Mesenchymal stem cell (in vitro differentiated cells and primary cell): ENCODE results near the gene LUM.

Source experiments
- DNase-seq: peaks from one replicate; pipeline ENCODE4 v3.0.0-alpha.2; 2013
- H2AFZ ChIP-seq: one replicate; pipeline ENCODE4 v1.6.1; 2013; ENCODE audit warnings: low read depth, mild to moderate bottlenecking, control low read depth, inconsistent platforms, low read length, moderate library complexity
- H2AK5ac ChIP-seq: 2 replicates; pipeline ENCODE4 v1.6.1; 2013; ENCODE audit warnings: low read length, moderate library complexity, mild to moderate bottlenecking, inconsistent platforms; ENCODE audit not compliant: severe bottlenecking
- H2BK120ac ChIP-seq: one replicate; pipeline ENCODE4 v1.6.1; 2013; ENCODE audit warnings: low read depth, mild to moderate bottlenecking, inconsistent platforms, low read length, moderate library complexity
- H2BK12ac ChIP-seq, 2 experiments: one replicate each; pipeline ENCODE4 v1.6.1; 2013; ENCODE audit warnings: inconsistent platforms in 2 of 2, low read length in 2 of 2, mild to moderate bottlenecking in 2 of 2, moderate library complexity in 2 of 2, control low read depth in 1 of 2
- H2BK15ac ChIP-seq: one replicate; pipeline ENCODE4 v1.6.1; 2013; ENCODE audit warnings: mild to moderate bottlenecking, low read depth, inconsistent platforms; ENCODE audit not compliant: poor library complexity, severe bottlenecking
- H2BK5ac ChIP-seq: 2 replicates; pipeline ENCODE4 v1.6.1; 2013; ENCODE audit warnings: low read depth, mild to moderate bottlenecking, low read length, control low read depth, inconsistent platforms; ENCODE audit not compliant: poor library complexity, severe bottlenecking
- H3K14ac ChIP-seq, 2 experiments: one replicate each; pipeline ENCODE4 v1.6.1; 2013; ENCODE audit warnings: inconsistent platforms in 2 of 2, low read length in 2 of 2, control low read depth in 1 of 2, mild to moderate bottlenecking in 1 of 2, moderate library complexity in 1 of 2
- H3K18ac ChIP-seq, 2 experiments: one replicate each; pipeline ENCODE4 v1.6.1; 2013; ENCODE audit warnings: inconsistent platforms in 2 of 2, low read length in 2 of 2, control low read depth in 1 of 2, low read depth in 1 of 2, mild to moderate bottlenecking in 1 of 2
- H3K23ac ChIP-seq, 2 experiments: one replicate each; pipeline ENCODE4 v1.6.1; 2013; ENCODE audit warnings: inconsistent platforms in 2 of 2, low read length in 2 of 2, mild to moderate bottlenecking in 2 of 2, moderate library complexity in 2 of 2, control low read depth in 1 of 2
- H3K27ac ChIP-seq: 2 replicates; pipeline ENCODE4 v1.5.1; 2013; ENCODE audit warnings: mild to moderate bottlenecking, moderate library complexity, low read length, control low read depth, inconsistent platforms; ENCODE audit not compliant: poor library complexity, severe bottlenecking
- H3K27me3 ChIP-seq, 2 experiments: 2 replicates each; pipeline versions ENCODE4 v1.6.1 to v1.7.0; 2013; ENCODE audit warnings: low read length in 2 of 2, mild to moderate bottlenecking in 2 of 2, moderate library complexity in 2 of 2, control low read depth in 1 of 2, inconsistent platforms in 1 of 2; ENCODE audit not compliant: control insufficient read depth in 1 of 2, insufficient read depth in 1 of 2
- H3K36me3 ChIP-seq, 2 experiments: 2 replicates each; pipeline versions ENCODE4 v1.6.1 to v1.7.0; 2013; ENCODE audit warnings: low read length in 2 of 2, control low read depth in 1 of 2, inconsistent platforms in 1 of 2, low read depth in 1 of 2, mild to moderate bottlenecking in 1 of 2; ENCODE audit not compliant: insufficient read depth in 2 of 2, control insufficient read depth in 1 of 2
- H3K4ac ChIP-seq, 2 experiments: one replicate each; pipeline ENCODE4 v1.6.1; 2013; ENCODE audit warnings: inconsistent platforms in 2 of 2, low read length in 2 of 2, mild to moderate bottlenecking in 2 of 2, moderate library complexity in 2 of 2, control low read depth in 1 of 2, low read depth in 1 of 2
- H3K4me1 ChIP-seq: 2 replicates; pipeline ENCODE4 v1.6.1; 2013; ENCODE audit warnings: low read depth, low read length, control low read depth; ENCODE audit not compliant: control insufficient read depth, insufficient read depth
- H3K4me2 ChIP-seq: 2 replicates; pipeline ENCODE4 v1.6.1; 2013; ENCODE audit warnings: low read length, mild to moderate bottlenecking, inconsistent platforms; ENCODE audit not compliant: poor library complexity, severe bottlenecking
- H3K4me3 ChIP-seq, 2 experiments: 2 replicates each; pipeline versions ENCODE4 v1.5.1 to v1.7.0; 2013; ENCODE audit warnings: low read length in 2 of 2, mild to moderate bottlenecking in 2 of 2, control low read depth in 1 of 2, low read depth in 1 of 2; ENCODE audit not compliant: insufficient read depth in 1 of 2
- H3K79me1 ChIP-seq: replicated peaks from 2 replicates; pipeline ENCODE4 v1.6.1; 2013; ENCODE audit warnings: mild to moderate bottlenecking, control low read depth, low read length, inconsistent platforms; ENCODE audit not compliant: poor library complexity, severe bottlenecking
- H3K9ac ChIP-seq: 2 replicates; pipeline ENCODE4 v1.7.0; 2013; ENCODE audit warnings: mild to moderate bottlenecking, low read length, moderate library complexity
- H3K9me3 ChIP-seq: 2 replicates; pipeline ENCODE4 v1.7.0; 2013; ENCODE audit warnings: mild to moderate bottlenecking, low read length; ENCODE audit not compliant: control insufficient read depth
- H4K8ac ChIP-seq: one replicate; pipeline ENCODE4 v1.6.1; 2013; ENCODE audit warnings: inconsistent platforms, mild to moderate bottlenecking, low read length, moderate library complexity
- H4K91ac ChIP-seq: one replicate; pipeline ENCODE4 v1.6.1; 2013; ENCODE audit warnings: mild to moderate bottlenecking, low read length, inconsistent platforms
- WGBS: methylation state at CpG from one replicate; pipeline ENCODE4 v1.1.7; 2013; ENCODE audit warnings: mixed read lengths; 5-methylcytosine and 5-hydroxymethylcytosine counted together

Gene LUM

GRCh38 chr12:91056488-91056887 lies 54.8 kb downstream of the LUM start:
- H3K23ac ChIP-seq: no peak overlapping the region
- no peak overlapping the region for H4K8ac ChIP-seq
- no peak overlapping the region for H3K14ac ChIP-seq
- H2BK15ac ChIP-seq: no peak overlapping the region
- H3K36me3 ChIP-seq: no peaks in the 10 kb centered on the region
- no peak overlapping the region for H3K27ac ChIP-seq
- H3K4me1 ChIP-seq: no peaks in the 10 kb centered on the region
- no peak overlapping the region for H4K91ac ChIP-seq
- no peaks in the 10 kb centered on the region for H3K9me3 ChIP-seq
- no peak for DNase-seq
- no peak overlapping the region for H2AK5ac ChIP-seq
- no peak overlapping the region for H2BK5ac ChIP-seq
- H3K4me2 ChIP-seq: no peak overlapping the region
- H2BK120ac ChIP-seq: no peak overlapping the region
- H3K27me3 ChIP-seq: no peaks in the 10 kb centered on the region
- H2AFZ ChIP-seq: no peak overlapping the region
- no peak overlapping the region for H2BK12ac ChIP-seq
- H3K4me3 ChIP-seq: no peak overlapping the region
- WGBS: 100% methylated on average over 1 of the region's 2 CpGs
- no peak overlapping the region for H3K18ac ChIP-seq
- no peaks in the 10 kb centered on the region for H3K79me1 ChIP-seq
- H3K9ac ChIP-seq: no peak overlapping the region
- no peak overlapping the region for H3K4ac ChIP-seq

GRCh38 chr12:91055976-91056375 lies 55.3 kb downstream of the LUM start:
- Histone ChIP-seq H3K9me3 (no peaks in the 10 kb centered on the region), H3K27me3 (no peaks in the 10 kb centered on the region), H4K8ac (no peak overlapping the region), H3K4me2 (no peak overlapping the region), H2AFZ (no peak overlapping the region), H3K18ac (no peak overlapping the region), H3K79me1 (no peaks in the 10 kb centered on the region), H3K36me3 (no peaks in the 10 kb centered on the region), H3K14ac (no peak overlapping the region), H3K23ac (no peak overlapping the region), H3K27ac (no peak overlapping the region), H3K9ac (no peak overlapping the region), H3K4ac (no peak overlapping the region), H3K4me1 (no peaks in the 10 kb centered on the region), H2AK5ac (no peak overlapping the region), H2BK12ac (no peak overlapping the region), H2BK120ac (no peak overlapping the region), H2BK15ac (no peak overlapping the region), H3K4me3 (no peak overlapping the region), H4K91ac (no peak overlapping the region), H2BK5ac (no peak overlapping the region)
- no peak for DNase-seq
- WGBS: 57% methylated on average over 1 of the region's 1 CpG

GRCh38 chr12:91053951-91054715 lies 57.2 kb downstream of the LUM start:
- Histone ChIP-seq H2BK5ac (no peak overlapping the region), H3K4me2 (no peak overlapping the region), H3K36me3 (no peaks in the 10 kb centered on the region), H2AFZ (no peak overlapping the region), H3K4me3 (no peak overlapping the region), H3K9ac (peak overlapping the region; percentile 83), H3K4ac (no peak overlapping the region), H3K18ac (no peak overlapping the region), H3K23ac (no peak overlapping the region), H4K91ac (no peak overlapping the region), H3K14ac (no peak overlapping the region), H2AK5ac (no peak overlapping the region), H2BK12ac (no peak overlapping the region), H3K27ac (no peak overlapping the region), H4K8ac (no peak overlapping the region), H3K79me1 (no peaks in the 10 kb centered on the region), H3K27me3 (no peaks in the 10 kb centered on the region), H3K4me1 (no peaks in the 10 kb centered on the region), H2BK15ac (no peak overlapping the region), H3K9me3 (no peaks in the 10 kb centered on the region), H2BK120ac (no peak overlapping the region)
- WGBS: 97% methylated on average over 3 of the region's 4 CpGs
- peak; percentile 48 for DNase-seq
